DND-41 (cell line): ENCODE data around the gene QTRT2.

ENCODE experiments used
- ATAC-seq: fragments of 200-7000 bp; cut with Tn5 transposase; 3 replicates; pipeline ENCODE4 v1.9.1; 2021; ENCODE audit warnings: low read depth; ENCODE audit not compliant: insufficient read depth
- DNase-seq: peaks from one replicate; pipeline ENCODE4 v3.0.0-alpha.2; 2020
- H2AFZ ChIP-seq: 2 replicates; pipeline ENCODE4 v1.6.0; 2012; ENCODE audit warnings: low read depth, low read length
- H3K27ac ChIP-seq: 2 replicates; pipeline ENCODE4 v1.5.1; 2012; ENCODE audit warnings: low read length, inconsistent platforms
- H3K27me3 ChIP-seq: fragments of 200-600 bp; sonication (generic); 2 replicates; pipeline ENCODE4 v1.6.0; 2012; ENCODE audit warnings: low read length, mild to moderate bottlenecking, inconsistent platforms; ENCODE audit not compliant: insufficient read depth, poor library complexity
- H3K36me3 ChIP-seq: 2 replicates; pipeline ENCODE4 v1.5.1; 2012; ENCODE audit warnings: low read length, inconsistent platforms; ENCODE audit not compliant: insufficient read depth
- H3K4me1 ChIP-seq: 2 replicates; pipeline ENCODE4 v1.5.1; 2012; ENCODE audit warnings: mild to moderate bottlenecking, low read length; ENCODE audit not compliant: insufficient read depth
- H3K4me2 ChIP-seq: 2 replicates; pipeline ENCODE4 v1.6.0; 2012; ENCODE audit warnings: mild to moderate bottlenecking, moderate library complexity, low read length, inconsistent platforms; ENCODE audit not compliant: insufficient read depth
- H3K4me3 ChIP-seq, 2 experiments: fragments of 200-600 bp in 1 of 2; shearing (Covaris generic) in 1 of 2; 2 replicates each; pipeline ENCODE4 v1.5.1; 2012 to 2016; ENCODE audit warnings: inconsistent platforms in 2 of 2, low read length in 2 of 2, mild to moderate bottlenecking in 2 of 2, low read depth in 1 of 2, moderate library complexity in 1 of 2
- H3K79me2 ChIP-seq: 2 replicates; pipeline ENCODE4 v1.6.0; 2012; ENCODE audit warnings: low read length, inconsistent platforms; ENCODE audit not compliant: insufficient read depth
- H3K9ac ChIP-seq: 2 replicates; pipeline ENCODE4 v1.6.0; 2012; ENCODE audit warnings: low read depth, mild to moderate bottlenecking, inconsistent platforms, low read length, moderate library complexity
- H3K9me3 ChIP-seq: 2 replicates; pipeline ENCODE4 v1.5.1; 2012; ENCODE audit warnings: low read length, moderate library complexity, mild to moderate bottlenecking, inconsistent platforms; ENCODE audit not compliant: insufficient read depth, severe bottlenecking
- H4K20me1 ChIP-seq: 2 replicates; pipeline ENCODE4 v1.6.0; 2012; ENCODE audit warnings: low read length; ENCODE audit not compliant: insufficient read depth
- EZH2 ChIP-seq: IDR thresholded peaks from 3 replicates; pipeline ENCODE4 v1.6.1; 2012; ENCODE audit warnings: borderline replicate concordance, low read depth, mild to moderate bottlenecking, moderate library complexity, low read length, inconsistent platforms; ENCODE audit not compliant: severe bottlenecking
- TF ChIP-seq, protein P1 (sequence below): IDR thresholded peaks from 2 replicates; pipeline ENCODE4 v1.5.1; 2012; ENCODE audit warnings: borderline replicate concordance, low read length, moderate library complexity, mild to moderate bottlenecking; ENCODE audit not compliant: poor library complexity, severe bottlenecking; ENCODE audit errors: extremely low read depth

Gene QTRT2

DNA sequence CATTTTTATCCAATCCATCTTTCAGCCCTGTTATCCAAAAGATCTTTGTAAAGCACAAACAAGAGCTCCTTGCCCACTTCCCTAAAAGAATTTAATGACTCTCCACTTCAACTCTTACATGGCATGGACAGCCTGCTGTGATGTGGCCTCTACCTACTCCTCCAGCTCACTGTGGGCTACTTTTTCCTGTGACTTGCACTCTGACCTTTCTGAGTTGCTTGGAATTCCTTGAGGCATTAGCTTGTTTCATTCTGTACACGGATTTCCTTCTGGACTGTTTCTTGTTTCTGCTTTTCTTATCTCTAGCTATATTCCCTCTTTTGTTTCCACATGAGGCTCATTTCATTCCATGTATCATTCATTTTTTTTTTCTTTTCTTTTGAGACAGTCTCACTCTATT, 15.2 kb downstream of the QTRT2 start:
- H3K27ac ChIP-seq = no peak overlapping the region
- H4K20me1 ChIP-seq = no peaks in the 10 kb centered on the region
- peaks cover 84% of the 10 kb centered on the region for H3K36me3 ChIP-seq

DNA sequence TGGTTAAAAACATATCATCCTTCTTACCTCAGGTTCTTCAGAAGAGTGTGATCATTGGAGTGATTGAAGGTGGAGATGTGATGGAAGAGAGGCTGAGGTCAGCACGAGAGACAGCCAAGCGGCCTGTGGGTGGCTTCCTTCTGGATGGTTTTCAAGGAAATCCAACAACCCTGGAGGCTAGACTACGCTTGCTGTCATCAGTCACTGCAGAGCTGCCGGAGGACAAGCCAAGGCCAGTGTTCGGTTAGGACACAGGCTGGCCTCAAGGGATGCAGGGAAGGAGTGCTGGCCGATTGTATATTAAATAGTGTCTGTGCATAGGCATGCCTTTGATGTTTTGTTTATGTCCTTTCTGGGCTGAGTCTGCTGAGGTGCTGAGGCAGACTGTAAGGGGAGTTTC, 20.2 kb downstream of the QTRT2 start:
- Histone ChIP-seq H2AFZ (no peak overlapping the region), H4K20me1 (no peaks in the 10 kb centered on the region), H3K27me3 (no peaks in the 10 kb centered on the region), H3K27ac (no peak overlapping the region), H3K9ac (no peak overlapping the region), H3K36me3 (peaks cover 95% of the 10 kb centered on the region), H3K4me1 (no peaks in the 10 kb centered on the region), H3K79me2 (no peaks in the 10 kb centered on the region), H3K4me3 (no peak overlapping the region), H3K9me3 (no peaks in the 10 kb centered on the region), H3K4me2 (no peak overlapping the region)
- DNase-seq (no peak), ATAC-seq (no peak)
- no peak for TF ChIP-seq EZH2
- TF ChIP-seq, protein P1, sequence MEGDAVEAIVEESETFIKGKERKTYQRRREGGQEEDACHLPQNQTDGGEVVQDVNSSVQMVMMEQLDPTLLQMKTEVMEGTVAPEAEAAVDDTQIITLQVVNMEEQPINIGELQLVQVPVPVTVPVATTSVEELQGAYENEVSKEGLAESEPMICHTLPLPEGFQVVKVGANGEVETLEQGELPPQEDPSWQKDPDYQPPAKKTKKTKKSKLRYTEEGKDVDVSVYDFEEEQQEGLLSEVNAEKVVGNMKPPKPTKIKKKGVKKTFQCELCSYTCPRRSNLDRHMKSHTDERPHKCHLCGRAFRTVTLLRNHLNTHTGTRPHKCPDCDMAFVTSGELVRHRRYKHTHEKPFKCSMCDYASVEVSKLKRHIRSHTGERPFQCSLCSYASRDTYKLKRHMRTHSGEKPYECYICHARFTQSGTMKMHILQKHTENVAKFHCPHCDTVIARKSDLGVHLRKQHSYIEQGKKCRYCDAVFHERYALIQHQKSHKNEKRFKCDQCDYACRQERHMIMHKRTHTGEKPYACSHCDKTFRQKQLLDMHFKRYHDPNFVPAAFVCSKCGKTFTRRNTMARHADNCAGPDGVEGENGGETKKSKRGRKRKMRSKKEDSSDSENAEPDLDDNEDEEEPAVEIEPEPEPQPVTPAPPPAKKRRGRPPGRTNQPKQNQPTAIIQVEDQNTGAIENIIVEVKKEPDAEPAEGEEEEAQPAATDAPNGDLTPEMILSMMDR = no peak

More for the DNA sequence above, 15.2 kb downstream of the QTRT2 start:
- Histone ChIP-seq H3K9me3 (no peaks in the 10 kb centered on the region), H3K9ac (no peak overlapping the region), H3K4me3 (no peak overlapping the region), H3K4me1 (no peaks in the 10 kb centered on the region), H3K79me2 (peaks cover 9% of the 10 kb centered on the region), H3K4me2 (no peak overlapping the region), H3K27me3 (no peaks in the 10 kb centered on the region), H2AFZ (no peak overlapping the region)
- TF ChIP-seq, protein P1 = no peak
- no peak for TF ChIP-seq EZH2
- DNase-seq = no peak
- no peak for ATAC-seq

DNA sequence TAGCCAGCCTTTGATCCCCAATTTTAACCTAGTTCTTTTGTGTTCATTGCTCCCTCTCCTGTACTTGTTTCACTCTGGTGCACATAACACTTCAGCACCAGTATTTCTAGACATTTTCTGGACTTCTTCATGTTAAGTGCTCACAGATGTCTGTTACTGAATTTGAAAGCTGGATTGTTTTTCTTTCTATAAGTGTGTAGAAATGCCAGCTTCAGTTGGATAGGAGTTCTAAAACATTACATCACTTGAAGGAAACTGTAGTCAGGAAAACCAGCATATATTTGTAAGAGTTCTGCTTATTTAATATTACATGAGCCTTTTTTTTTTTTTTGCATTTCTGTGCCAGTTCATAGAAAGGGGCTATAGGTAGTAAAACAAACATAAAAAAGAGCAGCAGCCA, 21.6 kb downstream of the QTRT2 start:
- Histone ChIP-seq H3K9ac (no peak overlapping the region), H3K36me3 (peaks cover 95% of the 10 kb centered on the region), H3K27me3 (no peaks in the 10 kb centered on the region), H4K20me1 (no peaks in the 10 kb centered on the region), H3K9me3 (no peaks in the 10 kb centered on the region), H3K79me2 (no peaks in the 10 kb centered on the region), H3K4me1 (no peaks in the 10 kb centered on the region), H3K4me2 (no peak overlapping the region), H2AFZ (no peak overlapping the region), H3K27ac (no peak overlapping the region), H3K4me3 (no peak overlapping the region)
- DNase-seq (no peak), ATAC-seq (no peak)
- TF ChIP-seq EZH2 = no peak
- TF ChIP-seq, protein P1 = no peak

DNA sequence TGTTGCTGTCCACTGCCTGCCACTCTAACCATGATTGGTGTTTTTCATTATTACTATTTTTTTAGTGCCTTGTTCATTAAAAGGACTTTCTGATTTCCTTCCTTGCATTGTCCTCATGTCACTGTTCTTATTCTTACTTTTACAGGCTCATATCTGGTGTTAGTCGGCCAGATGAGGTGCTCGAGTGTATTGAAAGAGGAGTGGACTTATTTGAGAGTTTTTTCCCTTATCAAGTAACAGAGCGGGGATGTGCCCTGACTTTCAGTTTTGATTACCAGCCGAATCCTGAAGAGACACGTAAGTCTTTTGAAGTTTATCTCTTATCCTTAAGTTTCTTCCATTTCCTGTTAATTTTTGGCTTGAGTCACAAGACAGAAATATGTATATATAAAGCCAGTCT, 23.2 kb downstream of the QTRT2 start:
- Histone ChIP-seq H4K20me1 (no peaks in the 10 kb centered on the region), H3K4me1 (no peaks in the 10 kb centered on the region), H3K27me3 (no peaks in the 10 kb centered on the region), H3K4me2 (no peak overlapping the region), H3K4me3 (no peak overlapping the region), H2AFZ (no peak overlapping the region), H3K36me3 (peaks cover 91% of the 10 kb centered on the region), H3K27ac (no peak overlapping the region), H3K79me2 (no peaks in the 10 kb centered on the region), H3K9me3 (no peaks in the 10 kb centered on the region), H3K9ac (no peak overlapping the region)
- ATAC-seq (no peak), DNase-seq (no peak)
- TF ChIP-seq, protein P1 = no peak
- TF ChIP-seq EZH2 = no peak
